Measurements from ENCODE around the gene CRP.
"Not testable (repeated sequence)": the region's sequence is repeated elsewhere in the genome, so short reads cannot be mapped to it uniquely, and the experiment has no call there.

CRP gene

GRCh38 chr1:159700312-159700711 is 14.1 kb downstream of the CRP start:
- intact Hi-C loops (cut with DNase I), result no loop called here
- DNase-seq, result no peak

- intact Hi-C loops (cut with DNase I), result no loop called here
- DNase-seq, result no peak
These were observed 14.7 kb downstream of the CRP start for GRCh38 chr1:159699653-159700052.

GRCh38 chr1:159699246-159699645 is 15.1 kb downstream of the CRP start:
- no peak for DNase-seq
- intact Hi-C loops (cut with DNase I), result no loop called here

- DNase-seq, result no peak
- intact Hi-C loops (cut with DNase I), result no loop called here
These were observed 26.9 kb downstream of the CRP start for GRCh38 chr1:159687511-159687910.

GRCh38 chr1:159686599-159687299 is 27.6 kb downstream of the CRP start:
- no peak for DNase-seq
- intact Hi-C loops (cut with DNase I), result no loop called here

GRCh38 chr1:159678939-159679338 is 35.5 kb downstream of the CRP start:
- intact Hi-C loops (cut with DNase I), result no loop called here
- DNase-seq, result no peak

- intact Hi-C loops (cut with DNase I), result no loop called here
- DNase-seq, result no peak
These were observed 39.3 kb downstream of the CRP start for GRCh38 chr1:159675046-159675445.

- intact Hi-C loops (cut with DNase I); DNase-seq: not testable (repeated sequence)
These were observed 42.0 kb downstream of the CRP start for GRCh38 chr1:159672390-159672789.

GRCh38 chr1:159669338-159669737 is 45.1 kb downstream of the CRP start:
- intact Hi-C loops (cut with DNase I), result no loop called here
- DNase-seq, result no peak

GRCh38 chr1:159668739-159669138 is 45.6 kb downstream of the CRP start:
- no peak for DNase-seq

GRCh38 chr1:159664247-159664646 is 50.1 kb downstream of the CRP start:
- intact Hi-C loops (cut with DNase I), result no loop called here

More at GRCh38 chr1:159668739-159669138, 45.6 kb downstream of the CRP start:
- intact Hi-C loops (cut with DNase I), result no loop called here

GRCh38 chr1:159663552-159663951 is 50.8 kb downstream of the CRP start:
- intact Hi-C loops (cut with DNase I), result no loop called here
- no peak for DNase-seq

More at GRCh38 chr1:159664247-159664646, 50.1 kb downstream of the CRP start:
- no peak for DNase-seq

Data from posterior cingulate gyrus (tissue), 11 donors.